Lower lobe of right lung (tissue), 2 donors: ENCODE measurements around the gene STRIP2. TPM values are rescaled to one million over a fixed set of nuclear protein-coding genes. Genes with fewer than 3 reads are reported as not detected.

ENCODE experiments used
- ATAC-seq, 2 donors: fragments of 200-7000 bp; cut with Tn5 transposase; one replicate each; pipeline ENCODE4 v1.9.1; 2020 to 2022; ENCODE audit warnings: mild to moderate bottlenecking in 2 of 2, moderate library complexity in 2 of 2
- DNase-seq: peaks from one replicate; pipeline ENCODE4 v3.0.0-alpha.2; 2020
- H3K27ac ChIP-seq: fragments of 200-600 bp; one replicate; pipeline ENCODE4 v1.8.0; 2022
- H3K27me3 ChIP-seq: fragments of 200-600 bp; one replicate; pipeline ENCODE4 v1.8.0; 2022; ENCODE audit warnings: low read depth
- H3K36me3 ChIP-seq: fragments of 200-600 bp; one replicate; pipeline ENCODE4 v1.8.0; 2022; ENCODE audit warnings: mild to moderate bottlenecking
- H3K4me1 ChIP-seq: fragments of 200-600 bp; one replicate; pipeline ENCODE4 v1.8.0; 2022
- H3K4me3 ChIP-seq: fragments of 200-600 bp; one replicate; pipeline ENCODE4 v1.8.0; 2022; ENCODE audit warnings: mild to moderate bottlenecking
- H3K9me3 ChIP-seq: fragments of 200-600 bp; one replicate; pipeline ENCODE4 v1.8.0; 2022
- CTCF ChIP-seq: fragments of 200-600 bp; IDR thresholded peaks from one replicate; pipeline ENCODE4 v1.8.0; 2022; ENCODE audit warnings: antibody characterized with exemption, mild to moderate bottlenecking
- intact Hi-C: fragments of 100-400 bp; cut with DNase I; formaldehyde crosslinking; loops from one replicate; pipeline ENCODE4 v1.11.0; 2022
- total RNA-seq: library from RNA; stranded (reverse); fragmentation: NEBNext Ultra II Directional; extraction: Animal tissue kit (Norgen Biotek cat#: 25700); gene quantifications from one replicate; pipeline ENCODE4 v1.2.1, GENCODE V29; 2021
- donor health status: DM: no; HTN: yes; CAD: no; lungs with severe emphysema.

The STRIP2 gene
- total RNA-seq, 1 donor from 2014 or later, result 1.3 TPM

GRCh38 chr7:129388333-129389098 is 45.7 kb upstream of the STRIP2 start:
- Histone ChIP-seq H3K9me3 (no peaks in the 10 kb centered on the region), H3K4me3 (no peak overlapping the region), H3K27me3 (no peaks in the 10 kb centered on the region), H3K4me1 (no peaks in the 10 kb centered on the region), H3K27ac (no peak overlapping the region), H3K36me3 (peaks cover 23% of the 10 kb centered on the region)
- DNase-seq (no peak), ATAC-seq (peak in 1 of 2 donors; percentile 30)
- intact Hi-C loops, result no loop called here
- TF ChIP-seq CTCF, result no peak

- DNase-seq (no peak), ATAC-seq (no peak)
- intact Hi-C loops, result no loop called here
- H3K9me3 ChIP-seq, result no peaks in the 10 kb centered on the region
- TF ChIP-seq CTCF, result no peak
- H3K4me1 ChIP-seq, result no peaks in the 10 kb centered on the region
- H3K27me3 ChIP-seq, result no peaks in the 10 kb centered on the region
- H3K4me3 ChIP-seq, result no peak overlapping the region
- peaks cover 24% of the 10 kb centered on the region for H3K36me3 ChIP-seq
- no peak overlapping the region for H3K27ac ChIP-seq
Measured at GRCh38 chr7:129389829-129390228, 44.4 kb upstream of the STRIP2 start.

- Histone ChIP-seq H3K4me1 (no peaks in the 10 kb centered on the region), H3K4me3 (no peak overlapping the region), H3K36me3 (peaks cover 28% of the 10 kb centered on the region), H3K27ac (no peak overlapping the region), H3K27me3 (no peaks in the 10 kb centered on the region), H3K9me3 (no peaks in the 10 kb centered on the region)
- TF ChIP-seq CTCF, result no peak
- intact Hi-C loops, result no loop called here
- ATAC-seq, result no peak
- DNase-seq, result no peak
Measured at GRCh38 chr7:129390314-129390713, 43.9 kb upstream of the STRIP2 start.

- Histone ChIP-seq H3K27ac (no peak overlapping the region), H3K4me1 (no peaks in the 10 kb centered on the region), H3K4me3 (no peak overlapping the region), H3K9me3 (no peaks in the 10 kb centered on the region), H3K36me3 (peaks cover 28% of the 10 kb centered on the region), H3K27me3 (no peaks in the 10 kb centered on the region)
- no peak for DNase-seq
- no peak for ATAC-seq
- intact Hi-C loops, result no loop called here
- no peak for TF ChIP-seq CTCF
Measured at GRCh38 chr7:129391546-129392171, 42.6 kb upstream of the STRIP2 start.

GRCh38 chr7:129393255-129393654 is 41.0 kb upstream of the STRIP2 start:
- Histone ChIP-seq H3K4me3 (no peak overlapping the region), H3K4me1 (no peaks in the 10 kb centered on the region), H3K27ac (no peak overlapping the region), H3K36me3 (peaks cover 38% of the 10 kb centered on the region), H3K27me3 (no peaks in the 10 kb centered on the region), H3K9me3 (no peaks in the 10 kb centered on the region)
- intact Hi-C loops, result no loop called here
- DNase-seq (no peak), ATAC-seq (no peak)
- no peak for TF ChIP-seq CTCF
